ENCODE measurements around the gene PRDM15. TPM values are rescaled to one million over a fixed set of nuclear protein-coding genes. Genes with fewer than 3 reads are reported as not detected.

The PRDM15 gene
- total and polyA plus RNA-seq, 2 experiments from 2014 or later = 2.3 to 6.4 TPM

DNA sequence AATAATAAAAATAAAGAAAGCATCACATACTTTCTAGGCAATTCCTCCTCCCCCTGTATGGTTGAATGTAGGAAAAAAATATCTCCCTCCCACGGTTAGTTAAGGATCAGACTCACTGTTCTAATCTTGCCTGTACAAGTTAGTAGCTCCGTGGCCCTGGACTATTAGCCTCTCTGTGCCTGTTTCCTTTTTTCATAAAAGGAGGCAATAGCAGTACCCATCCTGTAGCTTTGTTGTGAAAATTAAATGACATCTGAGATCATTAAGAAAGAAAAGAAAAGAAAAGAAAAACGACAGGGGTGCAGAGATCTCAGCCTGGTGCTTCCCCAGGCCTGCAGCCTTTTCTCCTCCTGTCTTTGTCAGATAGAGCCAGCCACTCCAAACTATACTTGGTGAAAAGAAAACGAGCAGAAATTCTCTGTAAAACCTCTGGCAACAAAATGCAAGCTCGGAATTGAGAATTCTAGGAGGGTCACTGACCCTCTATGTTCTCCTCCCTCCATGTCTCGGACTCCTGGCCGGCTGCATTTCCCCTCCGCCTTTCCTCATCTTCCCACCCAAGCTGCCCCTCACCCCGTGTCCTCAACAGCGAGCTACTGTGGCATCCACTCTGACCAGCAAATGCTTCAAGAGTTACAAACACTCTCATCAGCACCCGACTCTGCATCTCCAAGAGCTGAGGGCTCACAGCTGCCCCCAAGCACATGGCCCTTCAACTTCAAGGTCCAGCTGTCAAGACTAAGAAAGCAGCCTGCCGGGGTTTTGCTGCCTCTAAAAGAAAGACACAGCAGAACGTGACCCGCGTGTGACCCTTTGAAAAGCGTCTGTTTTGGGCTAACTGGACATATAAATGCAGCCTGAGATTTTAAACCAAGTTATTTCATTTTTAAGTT is 125.9 kb downstream of the PRDM15 start:
- H3K9me3 ChIP-seq (ENCODE audit: low read depth) = no peaks in the 10 kb centered on the region
- DNase-seq (ENCODE audit: low read depth in 1 of 2, low spot score in 1 of 2) = no peak
- TF ChIP-seq, protein P1, sequence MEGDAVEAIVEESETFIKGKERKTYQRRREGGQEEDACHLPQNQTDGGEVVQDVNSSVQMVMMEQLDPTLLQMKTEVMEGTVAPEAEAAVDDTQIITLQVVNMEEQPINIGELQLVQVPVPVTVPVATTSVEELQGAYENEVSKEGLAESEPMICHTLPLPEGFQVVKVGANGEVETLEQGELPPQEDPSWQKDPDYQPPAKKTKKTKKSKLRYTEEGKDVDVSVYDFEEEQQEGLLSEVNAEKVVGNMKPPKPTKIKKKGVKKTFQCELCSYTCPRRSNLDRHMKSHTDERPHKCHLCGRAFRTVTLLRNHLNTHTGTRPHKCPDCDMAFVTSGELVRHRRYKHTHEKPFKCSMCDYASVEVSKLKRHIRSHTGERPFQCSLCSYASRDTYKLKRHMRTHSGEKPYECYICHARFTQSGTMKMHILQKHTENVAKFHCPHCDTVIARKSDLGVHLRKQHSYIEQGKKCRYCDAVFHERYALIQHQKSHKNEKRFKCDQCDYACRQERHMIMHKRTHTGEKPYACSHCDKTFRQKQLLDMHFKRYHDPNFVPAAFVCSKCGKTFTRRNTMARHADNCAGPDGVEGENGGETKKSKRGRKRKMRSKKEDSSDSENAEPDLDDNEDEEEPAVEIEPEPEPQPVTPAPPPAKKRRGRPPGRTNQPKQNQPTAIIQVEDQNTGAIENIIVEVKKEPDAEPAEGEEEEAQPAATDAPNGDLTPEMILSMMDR (IDR thresholded peaks at IDR 0.05; ENCODE audit: low read depth, low read length) = no peak
- no peaks in the 10 kb centered on the region for H3K27me3 ChIP-seq
- H3K36me3 ChIP-seq = no peaks in the 10 kb centered on the region
- H3K4me1 ChIP-seq (ENCODE audit: low read depth) = peaks cover 13% of the 10 kb centered on the region
- H3K27ac ChIP-seq = no peak overlapping the region
- H3K4me3 ChIP-seq = no peak overlapping the region

DNA sequence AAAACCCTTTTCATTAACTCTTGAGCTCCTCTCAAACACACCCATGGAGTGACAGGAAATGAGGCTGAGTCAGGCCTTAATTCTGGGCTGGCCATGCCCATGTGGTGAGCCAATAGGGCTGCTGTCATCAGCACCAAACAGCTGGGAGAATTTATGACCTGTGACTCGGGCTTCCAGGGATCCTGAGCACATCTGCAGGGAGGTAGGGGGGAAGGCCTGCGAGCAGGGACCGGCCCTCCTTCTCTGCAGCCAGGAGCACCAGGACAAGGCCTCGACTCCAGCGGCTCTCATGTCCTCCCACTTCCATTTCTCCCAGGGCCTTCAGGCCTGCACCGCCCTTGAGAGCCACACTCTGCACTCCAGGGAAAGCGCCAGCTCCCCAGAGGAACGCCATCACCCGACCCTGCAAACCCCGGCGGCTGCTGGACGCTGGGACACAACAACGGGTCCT is 126.9 kb downstream of the PRDM15 start:
- TF ChIP-seq, protein P1 (IDR thresholded peaks at IDR 0.05; ENCODE audit: low read depth, low read length) = no peak
- Histone ChIP-seq H3K9me3 (ENCODE audit: low read depth) (no peaks in the 10 kb centered on the region), H3K4me1 (ENCODE audit: low read depth) (peaks cover 13% of the 10 kb centered on the region), H3K27me3 (no peaks in the 10 kb centered on the region), H3K4me3 (no peak overlapping the region), H3K36me3 (no peaks in the 10 kb centered on the region), H3K27ac (no peak overlapping the region)
- peak in 1 of 2 donors; percentile 43 for DNase-seq (ENCODE audit: low read depth in 1 of 2, low spot score in 1 of 2)

DNA sequence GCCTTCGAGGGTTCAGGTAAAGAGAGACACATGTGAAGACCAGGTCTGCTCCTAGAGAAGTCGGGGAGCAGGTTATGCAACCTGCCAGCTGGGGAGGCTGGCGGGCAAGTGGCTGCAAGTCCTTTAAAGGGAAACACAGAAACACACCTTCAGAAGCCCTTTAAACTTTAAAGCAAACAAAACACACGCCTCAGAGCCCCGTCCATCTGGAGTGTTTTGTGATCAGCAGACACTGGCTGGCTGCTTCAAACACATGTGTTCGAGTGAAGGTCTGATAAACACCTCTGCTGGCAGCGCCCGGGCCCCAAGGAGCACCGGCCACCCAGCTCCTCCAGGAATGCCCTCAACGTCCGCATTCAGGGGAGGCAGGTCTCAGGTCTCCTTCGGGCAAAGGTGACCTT is 127.5 kb downstream of the PRDM15 start:
- Histone ChIP-seq H3K4me1 (ENCODE audit: low read depth) (peaks cover 13% of the 10 kb centered on the region), H3K27me3 (no peaks in the 10 kb centered on the region), H3K27ac (no peak overlapping the region), H3K36me3 (no peaks in the 10 kb centered on the region), H3K9me3 (ENCODE audit: low read depth) (no peaks in the 10 kb centered on the region), H3K4me3 (no peak overlapping the region)
- no peak for DNase-seq (ENCODE audit: low read depth in 1 of 2, low spot score in 1 of 2)
- TF ChIP-seq, protein P1 (IDR thresholded peaks at IDR 0.05; ENCODE audit: low read depth, low read length) = no peak

DNA sequence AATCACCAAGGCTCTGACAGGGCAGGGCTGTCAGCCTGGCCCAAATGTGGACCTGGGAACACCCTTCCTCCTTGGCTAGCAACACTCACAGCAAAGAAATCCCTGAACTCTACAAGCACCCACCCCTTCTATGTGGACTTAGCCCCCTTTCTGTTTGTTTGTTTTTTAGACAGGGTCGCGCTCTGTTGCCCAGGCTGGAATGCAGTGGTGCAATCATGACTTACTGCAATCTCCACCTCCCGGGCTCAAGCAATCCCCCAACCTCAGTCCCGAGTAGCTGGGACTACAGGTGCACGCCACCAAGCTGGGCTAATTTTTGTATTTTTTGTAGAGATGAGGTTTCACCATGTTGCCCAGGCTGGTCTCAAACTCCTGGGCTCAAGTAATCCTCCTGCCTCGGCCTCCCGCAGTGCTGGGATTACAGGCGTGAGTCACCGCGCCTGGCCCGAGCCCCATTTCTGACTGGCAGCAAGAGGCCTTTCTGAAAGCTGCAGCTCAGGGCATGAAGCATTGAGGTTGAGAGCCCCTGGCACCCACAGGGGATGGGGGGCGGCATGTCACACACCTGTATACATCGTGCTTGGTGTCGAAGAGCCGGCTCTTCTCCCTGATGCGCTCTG is 128.5 kb downstream of the PRDM15 start:
- no peaks in the 10 kb centered on the region for H3K27me3 ChIP-seq
- H3K4me3 ChIP-seq = no peak overlapping the region
- DNase-seq (ENCODE audit: low read depth in 1 of 2, low spot score in 1 of 2) = no peak
- TF ChIP-seq, protein P1 (IDR thresholded peaks at IDR 0.05; ENCODE audit: low read depth, low read length) = no peak
- H3K9me3 ChIP-seq (ENCODE audit: low read depth) = no peaks in the 10 kb centered on the region
- H3K36me3 ChIP-seq = no peaks in the 10 kb centered on the region
- peaks cover 13% of the 10 kb centered on the region for H3K4me1 ChIP-seq (ENCODE audit: low read depth)
- H3K27ac ChIP-seq = no peak overlapping the region

DNA sequence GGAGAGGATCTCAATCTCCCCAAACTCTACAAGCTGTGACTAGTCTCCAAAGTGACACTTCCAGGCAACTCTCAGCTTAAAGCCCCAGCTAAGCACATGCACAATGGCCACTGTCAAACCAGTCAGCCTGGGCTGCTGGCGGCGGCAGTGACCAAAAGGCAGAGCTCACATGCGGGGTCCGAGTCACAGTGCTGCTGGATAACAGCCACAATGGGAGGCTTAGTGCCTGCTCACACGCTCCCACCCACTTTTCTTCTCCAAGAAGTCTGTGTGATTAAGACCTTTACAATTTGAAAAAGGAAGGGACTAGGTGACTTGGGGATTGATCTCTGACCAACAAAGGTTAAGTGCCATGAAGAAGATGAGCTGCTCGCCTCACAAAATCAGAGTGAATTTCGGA is 129.1 kb downstream of the PRDM15 start:
- H3K27ac ChIP-seq = no peak overlapping the region
- DNase-seq (ENCODE audit: low read depth in 1 of 2, low spot score in 1 of 2) = no peak
- no peaks in the 10 kb centered on the region for H3K36me3 ChIP-seq
- H3K4me1 ChIP-seq (ENCODE audit: low read depth) = peaks cover 15% of the 10 kb centered on the region
- H3K4me3 ChIP-seq = no peak overlapping the region
- no peaks in the 10 kb centered on the region for H3K9me3 ChIP-seq (ENCODE audit: low read depth)
- no peaks in the 10 kb centered on the region for H3K27me3 ChIP-seq
- TF ChIP-seq, protein P1 (IDR thresholded peaks at IDR 0.05; ENCODE audit: low read depth, low read length) = no peak

Measured in cardiac muscle cell (in vitro differentiated cells and primary cell).